Epidermal melanocyte (primary cell): ENCODE measurements around the gene CTAGE4.
"Not testable (repeated sequence)": the region's sequence is repeated elsewhere in the genome, so short reads cannot be mapped to it uniquely, and the experiment has no call there.

Source experiments
- DNase-seq: peaks from one replicate; pipeline ENCODE4 v3.0.0; 2011; ENCODE audit warnings: low spot score; ENCODE audit not compliant: insufficient read length

CTAGE4 gene

DNA sequence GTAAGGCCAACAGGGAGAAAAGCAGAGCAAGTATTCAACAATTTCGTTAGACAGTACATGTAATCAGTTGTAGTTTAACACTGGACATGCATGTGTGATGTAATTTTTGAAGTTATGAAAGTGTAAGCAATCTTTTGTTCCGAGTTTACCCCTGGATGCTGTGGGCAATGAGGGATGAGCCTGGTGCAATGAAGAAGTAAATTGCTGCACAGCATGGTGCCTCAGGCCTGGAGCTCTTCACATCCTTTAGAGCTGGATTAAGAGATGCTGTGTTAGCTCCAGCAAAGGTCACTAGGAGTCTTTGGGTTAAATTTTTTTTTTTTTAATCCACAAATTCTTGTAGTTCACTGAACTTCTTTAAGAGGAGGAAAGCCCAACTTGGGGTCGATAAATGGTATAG, 19.8 kb downstream of the CTAGE4 start:
- not testable (repeated sequence) for DNase-seq

DNA sequence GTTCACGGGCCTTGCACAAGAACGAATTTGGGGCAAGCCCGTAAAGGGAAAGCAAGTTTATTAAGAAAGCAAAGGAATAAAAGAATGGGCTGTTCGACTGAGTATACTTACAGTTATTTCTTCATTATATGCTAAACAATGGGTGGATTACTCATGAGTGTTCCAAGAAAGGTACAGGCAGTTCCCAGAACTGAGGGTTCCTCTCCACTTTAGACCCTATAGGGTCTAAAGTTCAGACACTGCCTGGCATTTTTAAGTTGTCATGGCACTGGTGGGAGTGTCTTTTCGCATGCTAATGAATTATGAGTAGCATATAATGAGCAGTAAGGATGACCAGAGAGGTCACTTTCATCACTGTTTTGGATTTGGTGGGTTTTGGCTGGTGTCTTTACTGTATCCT, 22.0 kb downstream of the CTAGE4 start:
- DNase-seq: not testable (repeated sequence)

DNA sequence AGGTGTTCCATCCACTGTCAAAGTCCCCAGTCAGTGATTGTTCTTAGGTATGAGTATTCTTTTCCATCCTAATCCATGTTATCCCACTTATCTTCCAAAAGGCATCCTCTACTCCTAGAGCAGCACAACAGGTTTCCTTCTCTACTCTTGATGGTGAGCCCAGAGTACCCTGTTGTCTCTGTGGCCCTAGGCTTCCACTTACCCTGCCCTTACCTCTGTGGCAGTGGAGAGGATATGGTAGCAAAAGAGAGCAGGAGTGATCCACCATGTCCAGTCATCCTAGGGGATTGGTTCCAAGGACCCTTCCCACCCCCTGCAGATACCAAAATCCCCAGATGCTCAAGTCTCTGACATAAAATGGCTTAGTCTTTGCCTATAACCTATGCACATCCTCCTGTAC, 33.9 kb downstream of the CTAGE4 start:
- DNase-seq: not testable (repeated sequence)

DNA sequence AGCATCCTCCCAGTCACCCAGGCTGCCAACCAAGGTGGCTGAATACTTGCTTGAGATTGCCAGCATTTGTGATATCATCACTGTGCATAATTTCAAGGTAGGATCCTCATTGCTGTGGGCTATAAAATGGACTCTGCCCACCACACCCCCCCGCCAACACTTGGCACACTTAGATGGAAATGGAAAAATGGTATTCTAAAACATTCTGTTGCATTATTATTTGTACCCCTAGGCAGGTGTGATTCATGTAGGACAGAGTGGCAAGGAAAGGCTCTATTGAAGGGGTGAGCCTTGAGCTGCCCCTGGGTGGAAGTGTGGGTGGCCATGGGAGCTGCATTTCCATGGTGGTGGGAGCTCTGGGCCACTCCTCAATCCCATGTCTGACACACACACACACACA, 35.3 kb downstream of the CTAGE4 start:
- not testable (repeated sequence) for DNase-seq

DNA sequence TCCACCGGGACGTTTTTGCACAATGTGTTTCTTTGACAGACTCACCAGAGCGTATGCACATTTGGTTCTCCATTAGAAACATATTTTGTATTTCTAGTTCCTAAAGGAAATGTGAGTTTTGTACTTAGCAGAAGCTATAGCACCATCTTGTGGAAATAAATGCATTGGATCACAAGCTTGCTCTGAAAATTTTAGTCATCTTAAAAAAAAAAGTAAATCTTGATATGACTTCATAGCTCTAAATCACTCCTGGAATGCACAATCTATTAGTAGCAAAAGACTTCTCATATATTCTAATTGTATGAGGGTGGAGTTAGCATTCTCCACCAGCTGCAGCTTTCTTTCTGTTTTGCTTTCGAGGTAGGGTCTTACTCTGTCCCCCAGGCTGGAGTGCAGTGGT, 35.9 kb downstream of the CTAGE4 start:
- not testable (repeated sequence) for DNase-seq

DNA sequence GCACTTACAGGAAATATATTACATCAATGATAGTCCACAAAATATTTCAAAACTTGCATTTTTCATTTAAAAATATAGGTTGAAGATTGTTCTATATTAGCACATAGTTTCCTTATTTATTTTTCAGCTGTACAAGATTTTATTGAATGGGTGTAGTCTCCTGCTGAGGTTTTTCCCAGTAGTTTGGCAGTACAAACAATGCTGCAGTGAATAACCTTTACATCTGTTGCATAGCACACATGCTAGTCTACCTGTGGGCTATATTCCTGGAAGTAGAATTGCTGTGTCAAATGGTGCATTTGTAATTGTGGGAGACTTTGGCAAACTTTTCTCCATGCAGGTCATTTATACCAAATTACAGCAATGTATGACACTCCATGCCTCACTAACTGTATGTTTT, 37.3 kb downstream of the CTAGE4 start:
- DNase-seq: not testable (repeated sequence)

DNA sequence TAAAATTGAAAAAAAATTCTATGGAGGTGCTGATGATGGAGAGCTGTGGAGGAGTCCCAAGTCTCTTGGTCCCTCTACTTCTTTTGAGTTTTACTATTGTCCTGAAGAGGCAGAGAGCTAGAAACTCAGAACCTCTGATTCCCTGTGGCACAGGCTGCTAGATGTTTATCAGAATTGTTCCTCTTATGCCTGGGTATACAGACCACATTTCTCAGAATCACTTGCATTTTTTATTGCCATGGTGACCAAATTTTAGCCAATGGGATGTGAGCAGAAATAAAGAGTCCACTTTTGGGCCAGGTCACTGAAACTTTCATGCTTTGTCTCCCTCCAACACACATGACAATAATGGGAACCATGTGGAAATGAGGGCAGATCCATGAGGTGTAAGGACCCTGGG, 40.4 kb downstream of the CTAGE4 start:
- not testable (repeated sequence) for DNase-seq

DNA sequence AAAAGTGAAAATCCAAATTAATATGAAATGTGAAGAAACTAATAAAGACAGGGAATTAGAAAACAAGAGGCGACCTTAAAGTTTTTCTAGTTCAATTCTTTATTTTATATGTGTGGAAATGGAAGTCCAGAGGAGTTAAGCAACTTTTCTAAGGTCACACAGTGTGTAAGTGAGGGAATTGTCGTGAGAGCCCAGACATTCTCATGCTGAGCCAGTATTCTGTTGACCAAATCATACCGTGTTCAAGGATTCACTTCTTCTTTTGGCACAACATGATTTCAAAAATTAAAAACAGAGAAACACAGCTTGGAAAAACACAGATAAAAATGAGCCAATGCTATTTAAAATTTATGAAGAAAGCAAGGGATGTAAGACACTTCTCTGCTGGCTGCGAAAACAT, 43.6 kb downstream of the CTAGE4 start:
- DNase-seq: not testable (repeated sequence)

DNA sequence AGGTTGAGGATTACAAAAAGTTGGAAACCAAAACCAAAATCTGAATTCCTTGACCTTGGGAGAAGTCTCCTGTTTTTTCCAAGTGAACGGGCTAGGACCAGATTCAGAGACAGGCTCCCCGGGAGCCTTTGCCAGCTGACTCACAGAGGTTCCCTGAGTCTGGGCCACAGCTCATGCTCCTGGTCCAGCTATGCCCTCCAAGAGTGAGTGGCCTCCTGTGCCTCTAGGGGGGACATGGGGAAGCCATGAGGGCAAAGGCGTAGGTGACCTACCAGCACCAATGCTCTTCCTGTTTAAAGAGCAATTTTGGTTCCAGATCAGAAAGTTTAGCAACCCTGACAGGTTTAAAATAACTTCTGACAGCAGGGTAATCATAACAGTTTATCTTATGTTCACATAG, 45.5 kb downstream of the CTAGE4 start:
- not testable (repeated sequence) for DNase-seq

DNA sequence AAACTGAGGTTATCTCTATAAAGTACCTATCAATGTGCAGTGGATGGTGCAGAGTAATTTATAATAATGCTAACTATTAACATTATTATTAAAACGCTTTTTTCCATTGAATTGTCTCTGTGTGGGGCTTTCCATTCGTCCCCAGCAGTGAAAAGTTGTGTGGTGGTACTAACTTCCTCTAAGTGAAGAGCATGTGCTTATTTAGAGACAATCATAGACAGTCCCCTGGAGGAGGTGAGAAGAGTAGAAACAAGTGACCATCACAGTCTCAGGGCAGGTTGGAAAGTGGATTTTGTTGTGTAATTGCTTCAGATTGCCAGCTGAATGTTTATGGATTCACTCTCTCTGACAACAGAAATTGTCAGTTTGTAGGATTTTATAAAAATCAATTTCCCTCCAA, 47.8 kb downstream of the CTAGE4 start:
- DNase-seq: not testable (repeated sequence)

DNA sequence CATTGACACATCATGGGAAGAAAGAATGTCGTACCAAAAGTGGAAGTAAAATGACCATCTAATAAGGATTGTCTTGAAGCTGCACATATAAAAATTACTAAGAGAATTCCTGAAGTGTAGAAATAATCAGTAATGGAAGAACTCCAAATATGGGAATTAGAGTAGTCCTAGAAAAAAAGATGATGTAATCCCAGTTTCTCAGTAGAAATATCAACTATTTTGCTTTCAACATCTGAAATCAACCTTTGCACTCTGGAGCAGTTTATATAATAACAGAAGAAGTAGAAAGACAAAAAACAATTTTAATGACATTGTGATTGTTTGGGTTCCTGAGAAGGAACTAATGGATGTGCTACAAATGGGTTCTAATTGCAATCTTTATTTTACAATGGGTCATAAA, 49.8 kb downstream of the CTAGE4 start:
- DNase-seq: not testable (repeated sequence)
